ENCODE measurements around the gene SLC25A51.

Gene SLC25A51

DNA sequence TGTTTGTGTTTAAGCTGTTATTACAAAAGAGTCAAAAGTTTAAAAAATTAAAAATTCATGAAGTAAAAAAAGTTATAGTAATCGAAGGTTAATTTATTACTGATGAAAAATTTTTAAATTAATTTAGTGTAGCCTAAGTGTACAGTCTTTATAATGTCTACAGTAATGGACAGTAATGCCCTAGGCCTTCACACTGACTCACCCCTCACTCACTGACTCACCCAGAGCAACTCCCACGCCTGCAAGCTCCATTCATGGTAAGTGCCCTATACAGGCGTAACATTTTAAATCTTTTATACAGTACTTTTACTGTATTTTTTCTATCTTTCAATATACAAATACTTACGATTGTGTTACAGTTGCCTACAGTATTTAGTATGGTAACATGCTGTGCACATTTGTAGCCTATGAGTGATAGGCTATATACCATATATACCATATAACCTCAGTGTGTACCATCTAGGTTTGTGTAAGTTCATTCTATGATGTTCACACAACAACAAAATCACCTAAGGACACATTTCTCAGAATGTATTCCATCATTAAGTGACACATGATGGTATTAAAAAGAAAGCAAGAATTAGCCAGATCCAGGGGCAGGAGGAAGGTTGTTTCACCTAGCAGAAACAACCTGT, 63.2 kb downstream of the SLC25A51 start:
- H3K27ac ChIP-seq (ENCODE audit: extremely low read depth, low read depth, low read length), result no peak overlapping the region
- H3K36me3 ChIP-seq (ENCODE audit: control insufficient read depth in 2 of 2, insufficient read depth in 1 of 2, low read length in 2 of 2), result peaks cover 3 to 8% of the 10 kb centered on the region in 2 experiments
- H3K4me1 ChIP-seq (ENCODE audit: control insufficient read depth, insufficient read depth, low read length), result no peaks in the 10 kb centered on the region
- no peaks in the 10 kb centered on the region for H3K9me3 ChIP-seq (ENCODE audit: control insufficient read depth, insufficient read depth, low read depth, low read length)
- CTCF ChIA-PET, result no interaction called here
- TF ChIP-seq ZNF837 (tag by site-specific recombination; IDR thresholded peaks at IDR 0.05), result no peak
- no peak for TF ChIP-seq ZNF202 (tag by site-specific recombination; IDR thresholded peaks at IDR 0.05; ENCODE audit: borderline replicate concordance)
- no peak for TF ChIP-seq ZNF830 (tag by site-specific recombination; IDR thresholded peaks at IDR 0.05; ENCODE audit: low read depth)
- TF ChIP-seq MYNN (tag by site-specific recombination; IDR thresholded peaks at IDR 0.05; ENCODE audit: borderline replicate concordance), result no peak
- TF ChIP-seq ZFP41 (tag by site-specific recombination; IDR thresholded peaks at IDR 0.05; ENCODE audit: borderline replicate concordance), result no peak
- TF ChIP-seq, protein P1, sequence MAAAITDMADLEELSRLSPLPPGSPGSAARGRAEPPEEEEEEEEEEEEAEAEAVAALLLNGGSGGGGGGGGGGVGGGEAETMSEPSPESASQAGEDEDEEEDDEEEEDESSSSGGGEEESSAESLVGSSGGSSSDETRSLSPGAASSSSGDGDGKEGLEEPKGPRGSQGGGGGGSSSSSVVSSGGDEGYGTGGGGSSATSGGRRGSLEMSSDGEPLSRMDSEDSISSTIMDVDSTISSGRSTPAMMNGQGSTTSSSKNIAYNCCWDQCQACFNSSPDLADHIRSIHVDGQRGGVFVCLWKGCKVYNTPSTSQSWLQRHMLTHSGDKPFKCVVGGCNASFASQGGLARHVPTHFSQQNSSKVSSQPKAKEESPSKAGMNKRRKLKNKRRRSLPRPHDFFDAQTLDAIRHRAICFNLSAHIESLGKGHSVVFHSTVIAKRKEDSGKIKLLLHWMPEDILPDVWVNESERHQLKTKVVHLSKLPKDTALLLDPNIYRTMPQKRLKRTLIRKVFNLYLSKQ (tag by site-specific recombination; IDR thresholded peaks at IDR 0.05; ENCODE audit: borderline replicate concordance), result no peak
- TF ChIP-seq, protein P2, sequence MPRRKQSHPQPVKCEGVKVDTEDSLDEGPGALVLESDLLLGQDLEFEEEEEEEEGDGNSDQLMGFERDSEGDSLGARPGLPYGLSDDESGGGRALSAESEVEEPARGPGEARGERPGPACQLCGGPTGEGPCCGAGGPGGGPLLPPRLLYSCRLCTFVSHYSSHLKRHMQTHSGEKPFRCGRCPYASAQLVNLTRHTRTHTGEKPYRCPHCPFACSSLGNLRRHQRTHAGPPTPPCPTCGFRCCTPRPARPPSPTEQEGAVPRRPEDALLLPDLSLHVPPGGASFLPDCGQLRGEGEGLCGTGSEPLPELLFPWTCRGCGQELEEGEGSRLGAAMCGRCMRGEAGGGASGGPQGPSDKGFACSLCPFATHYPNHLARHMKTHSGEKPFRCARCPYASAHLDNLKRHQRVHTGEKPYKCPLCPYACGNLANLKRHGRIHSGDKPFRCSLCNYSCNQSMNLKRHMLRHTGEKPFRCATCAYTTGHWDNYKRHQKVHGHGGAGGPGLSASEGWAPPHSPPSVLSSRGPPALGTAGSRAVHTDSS (tag by site-specific recombination; IDR thresholded peaks at IDR 0.05), result no peak
- no peak for TF ChIP-seq ZNF555 (tag by site-specific recombination; conservative IDR thresholded peaks at IDR 0.05)
- TF ChIP-seq SP7 (tag by site-specific recombination; IDR thresholded peaks at IDR 0.05), result no peak
- TF ChIP-seq ZNF37A (tag by site-specific recombination; IDR thresholded peaks at IDR 0.05), result no peak
- TF ChIP-seq ZNF341 (tag by site-specific recombination; IDR thresholded peaks at IDR 0.05; ENCODE audit: low read depth), result no peak
- TF ChIP-seq ZNF114 (tag by site-specific recombination; IDR thresholded peaks at IDR 0.05), result no peak
- no peak for TF ChIP-seq ZNF610 (tag by site-specific recombination; IDR thresholded peaks at IDR 0.05; ENCODE audit: borderline replicate concordance)
- no peak for TF ChIP-seq ZNF366 (tag by site-specific recombination; conservative IDR thresholded peaks at IDR 0.05)
- no peak for TF ChIP-seq ZNF747 (tag by site-specific recombination; IDR thresholded peaks at IDR 0.05)
- TF ChIP-seq SCRT2 (tag by site-specific recombination; IDR thresholded peaks at IDR 0.05), result no peak
- TF ChIP-seq ZNF626 (tag by site-specific recombination; IDR thresholded peaks at IDR 0.05), result no peak
- no peak for TF ChIP-seq KLF10 (tag by site-specific recombination; IDR thresholded peaks at IDR 0.05)
- no peak for TF ChIP-seq ZNF311 (tag by site-specific recombination; IDR thresholded peaks at IDR 0.05; ENCODE audit: borderline replicate concordance)
- no peak overlapping the region for H3K4me3 ChIP-seq (ENCODE audit: low read depth, low read length)
- POLR2A ChIA-PET, result no interaction called here

DNA sequence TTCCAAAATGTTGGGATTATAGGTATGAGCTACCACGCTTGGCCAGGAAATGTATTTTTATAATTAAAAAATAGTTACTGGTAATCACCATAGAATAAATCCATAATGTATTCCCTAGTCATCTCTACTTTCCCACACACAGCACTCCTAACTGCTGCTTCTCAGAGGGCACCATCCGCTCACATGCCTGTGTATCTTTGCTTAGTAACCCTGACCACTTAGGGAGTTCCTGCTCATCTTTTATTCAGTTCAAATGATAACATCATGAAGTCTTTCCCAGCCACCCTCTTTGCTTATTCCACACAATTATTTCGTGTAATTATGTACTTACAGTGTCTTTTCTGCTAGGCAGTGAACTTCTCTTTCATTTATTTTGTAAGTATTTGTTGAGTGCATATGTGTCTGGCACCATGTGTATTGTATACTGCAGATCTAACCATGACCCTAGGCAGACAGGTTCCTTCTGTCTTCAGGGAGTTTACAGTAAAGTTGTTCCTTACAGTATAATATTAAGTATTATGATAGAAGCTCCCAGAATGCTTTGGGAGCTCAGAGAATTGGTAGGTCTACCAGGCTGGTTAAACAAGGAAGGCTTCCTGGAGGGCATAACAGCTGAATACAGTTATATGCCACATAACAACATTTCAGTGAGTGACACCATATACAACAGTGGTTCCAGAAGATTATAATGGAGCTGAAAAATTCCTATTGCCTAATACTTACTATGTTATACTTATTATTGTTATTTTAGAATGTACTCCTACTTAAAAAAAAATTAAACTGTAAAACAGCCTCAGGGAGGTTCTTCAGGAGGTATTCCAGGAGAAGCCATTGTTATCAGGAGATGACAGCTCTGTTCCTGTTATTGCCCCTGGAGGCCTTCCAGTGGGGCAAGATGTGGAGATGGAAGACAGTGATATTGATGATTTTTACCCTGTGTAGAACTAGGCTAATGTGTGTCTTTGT, 64.1 kb downstream of the SLC25A51 start:
- Histone ChIP-seq H3K9me3 (ENCODE audit: control insufficient read depth, insufficient read depth, low read depth, low read length) (no peaks in the 10 kb centered on the region), H3K27ac (ENCODE audit: extremely low read depth, low read depth, low read length) (no peak overlapping the region), H3K4me3 (ENCODE audit: low read depth, low read length) (no peak overlapping the region), H3K36me3 (ENCODE audit: control insufficient read depth in 2 of 2, insufficient read depth in 1 of 2, low read length in 2 of 2) (peaks cover 3 to 8% of the 10 kb centered on the region in 2 experiments), H3K4me1 (ENCODE audit: control insufficient read depth, insufficient read depth, low read length) (no peaks in the 10 kb centered on the region)
- ChIA-PET CTCF (interaction anchor here (0.7 to 2.0 kb wide), 2 partner anchors 19 to 363 kb away, joined by 3 to 8 read pairs; no protein-coding TSS in a partner anchor), POLR2A (interaction anchor here (1.3 kb wide), 1 partner anchor 42 kb away, joined by 4 read pairs; no protein-coding TSS in a partner anchor)
- TF ChIP-seq ZSCAN16 (tag by site-specific recombination; IDR thresholded peaks at IDR 0.05) (no peak), WT1 (tag by site-specific recombination; IDR thresholded peaks at IDR 0.05) (no peak), ZNF561 (tag by site-specific recombination; IDR thresholded peaks at IDR 0.05; ENCODE audit: borderline replicate concordance) (no peak), KLF8 (tag by site-specific recombination; IDR thresholded peaks at IDR 0.05) (no peak), ZNF202 (tag by site-specific recombination; IDR thresholded peaks at IDR 0.05; ENCODE audit: borderline replicate concordance) (no peak), ZNF350 (tag by site-specific recombination; IDR thresholded peaks at IDR 0.05) (no peak), ZNF157 (tag by site-specific recombination; IDR thresholded peaks at IDR 0.05) (no peak), ZNF354C (tag by site-specific recombination; IDR thresholded peaks at IDR 0.05; ENCODE audit: borderline replicate concordance, low read depth) (no peak), ZNF37A (tag by site-specific recombination; IDR thresholded peaks at IDR 0.05) (no peak)
